ENCODE measurements around the gene PLAC9.

The PLAC9 gene

DNA sequence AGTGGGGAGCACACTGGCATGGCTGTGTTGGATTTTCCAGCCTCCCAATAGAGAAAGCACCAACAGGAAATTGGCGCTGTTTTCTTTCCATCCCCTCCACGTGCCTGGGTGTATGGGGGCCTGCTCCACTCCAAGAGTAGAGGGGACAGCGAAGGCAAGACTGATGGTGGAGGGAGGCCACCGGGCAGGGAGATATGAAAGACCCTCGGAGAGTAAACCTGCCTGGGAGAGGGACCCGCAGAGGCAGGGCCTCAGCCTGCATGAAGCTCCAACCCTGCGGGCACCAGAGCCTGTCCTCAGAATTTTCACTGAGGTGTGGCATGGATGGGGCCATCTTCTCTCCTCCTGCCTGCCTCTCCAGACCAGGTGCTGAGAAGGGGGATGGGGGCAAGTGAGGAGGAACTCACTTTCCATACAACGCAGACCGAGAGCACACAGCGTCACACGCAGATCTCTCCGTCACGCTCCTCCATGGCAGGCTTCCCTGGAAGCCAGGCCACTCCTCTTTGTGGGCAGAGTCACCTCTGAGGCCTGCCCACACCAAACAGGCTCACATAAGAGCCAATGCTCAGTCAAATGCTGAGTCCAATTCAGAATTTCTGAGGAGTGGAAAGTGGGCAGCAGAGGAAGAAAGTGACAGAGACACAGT is 54.0 kb downstream of the PLAC9 start:
- DNase-seq = no peak

DNA sequence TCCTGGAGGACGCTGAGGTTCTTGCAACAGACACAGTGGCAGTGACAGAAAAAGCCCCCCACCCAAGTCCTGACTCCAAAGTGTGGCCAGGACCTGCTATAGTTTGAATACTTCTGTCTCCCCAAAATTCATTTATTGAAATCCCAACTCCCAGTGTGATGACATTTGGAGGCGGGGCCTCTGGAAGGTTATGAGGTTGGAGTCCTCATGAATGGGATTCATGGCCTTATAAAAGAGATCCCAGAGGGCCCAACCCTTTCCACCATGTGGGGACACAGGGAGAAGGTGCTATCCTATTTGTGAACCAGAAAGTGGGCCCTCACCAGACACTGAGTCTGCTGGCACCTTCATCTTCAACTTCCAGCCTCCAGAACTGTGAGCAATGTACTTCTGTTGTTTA is 54.5 kb downstream of the PLAC9 start:
- no peak for DNase-seq

DNA sequence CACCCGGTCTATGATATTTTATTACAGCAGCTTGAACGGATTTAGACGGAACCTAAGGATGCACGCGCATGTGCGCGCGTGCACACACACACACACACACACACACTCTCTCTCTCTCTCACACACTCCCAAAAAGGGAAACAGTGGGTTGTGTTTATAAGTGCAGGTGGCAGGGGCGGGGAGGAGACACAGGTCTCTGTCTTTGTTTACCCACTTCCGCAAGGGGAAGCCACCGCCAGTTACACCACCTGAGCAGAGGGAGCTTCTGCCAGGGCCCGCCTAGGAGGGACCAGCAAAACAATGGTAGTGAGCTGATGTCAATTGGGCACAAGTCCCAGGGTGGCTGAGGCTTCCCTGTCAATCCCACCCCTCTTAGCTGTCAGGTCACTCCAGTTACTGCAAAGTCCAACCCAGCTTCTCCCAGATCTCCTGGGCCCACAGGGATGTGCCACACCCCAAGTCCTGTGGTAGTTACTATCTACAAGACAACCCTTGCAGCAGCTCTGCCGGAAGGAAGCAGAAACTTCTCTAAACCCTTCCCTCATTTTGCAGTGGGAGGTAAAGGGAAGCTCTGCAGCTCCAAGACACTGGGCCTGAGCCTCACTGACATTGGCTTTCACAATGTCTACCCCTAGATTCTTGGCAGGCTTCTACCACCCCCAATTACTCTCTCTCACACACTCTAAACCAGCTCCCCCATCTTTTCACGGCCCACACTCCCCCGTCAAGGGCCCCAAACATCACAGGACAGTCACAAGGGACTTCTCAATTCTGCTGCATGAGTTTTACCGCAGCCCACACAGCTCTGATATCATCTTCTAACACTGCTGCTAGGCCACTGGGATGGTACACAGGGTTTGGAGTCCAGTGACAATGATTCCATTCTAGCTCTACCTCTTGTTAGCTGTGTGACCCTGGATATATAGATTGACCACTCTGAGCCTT is 55.2 kb downstream of the PLAC9 start:
- peak; percentile 99 for DNase-seq

DNA sequence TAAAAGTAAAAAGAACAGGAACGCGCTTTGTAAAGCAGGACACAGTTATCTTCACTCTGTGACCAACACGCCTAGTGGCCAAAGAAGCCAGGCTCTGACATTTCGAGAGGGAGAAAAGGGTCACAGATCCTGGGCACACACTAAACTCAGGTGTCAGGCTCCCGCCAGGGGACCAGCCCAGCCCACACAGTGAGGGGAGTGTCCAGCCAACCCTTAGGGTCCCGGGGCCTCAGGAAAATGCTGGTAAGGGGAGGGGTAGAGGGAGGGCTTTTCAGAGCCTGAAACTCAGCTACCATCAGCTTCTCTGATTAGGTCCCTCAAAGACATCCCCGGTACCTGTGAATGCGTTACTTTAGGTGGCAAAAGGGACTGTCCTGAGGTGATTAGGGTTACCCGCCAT is 56.2 kb downstream of the PLAC9 start:
- no peak for DNase-seq

DNA sequence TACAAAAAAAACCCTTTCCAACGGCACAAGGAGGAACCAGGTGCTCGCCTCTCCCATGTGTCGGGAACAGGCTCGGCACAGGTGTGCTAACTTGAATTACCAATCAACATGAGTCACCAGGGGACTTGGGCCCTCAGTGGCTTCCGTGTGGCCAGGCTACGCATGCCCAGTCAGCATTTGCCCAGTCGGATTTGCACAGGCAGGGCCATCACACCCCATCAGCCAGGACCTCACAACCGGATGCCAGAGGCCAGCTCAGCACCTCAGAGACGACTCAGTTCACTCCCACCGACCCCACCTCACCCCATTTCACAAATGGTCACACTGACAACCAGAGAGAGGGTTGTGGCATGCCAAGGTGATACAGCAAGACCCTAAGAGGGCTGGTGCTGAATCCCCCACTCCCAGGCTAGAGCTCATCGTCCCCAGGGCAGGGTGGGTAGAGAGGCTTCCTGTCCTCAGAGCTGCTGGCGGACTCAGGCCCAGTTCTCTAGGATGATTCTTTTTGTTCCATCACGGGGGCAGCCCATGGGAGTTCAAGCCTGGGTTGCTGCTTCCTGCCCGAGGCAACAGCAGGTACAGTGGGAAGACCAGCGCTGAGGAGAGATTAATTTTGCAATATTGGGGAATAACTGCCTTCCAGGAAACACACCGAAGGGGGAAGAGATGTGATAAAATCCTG is 59.2 kb downstream of the PLAC9 start:
- no peak for DNase-seq

DNA sequence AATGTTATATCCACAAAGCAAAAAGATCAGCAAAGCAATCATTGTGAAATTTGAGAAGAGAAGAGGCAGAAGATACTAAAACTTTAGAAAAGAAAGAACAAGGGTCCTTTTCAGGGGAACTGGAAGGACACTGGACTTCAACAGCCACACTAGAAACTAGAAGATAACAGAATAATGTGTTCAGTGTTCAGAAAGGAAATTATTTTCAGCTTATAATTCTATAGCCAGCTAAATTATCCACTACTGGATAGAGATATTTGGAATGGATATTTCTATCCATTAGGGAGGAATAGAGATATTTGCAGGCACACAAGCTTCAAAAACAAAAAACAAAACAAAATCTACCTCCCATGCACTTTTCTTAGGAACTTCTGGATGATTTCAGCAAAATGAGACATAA is 60.0 kb downstream of the PLAC9 start:
- DNase-seq = no peak

DNA sequence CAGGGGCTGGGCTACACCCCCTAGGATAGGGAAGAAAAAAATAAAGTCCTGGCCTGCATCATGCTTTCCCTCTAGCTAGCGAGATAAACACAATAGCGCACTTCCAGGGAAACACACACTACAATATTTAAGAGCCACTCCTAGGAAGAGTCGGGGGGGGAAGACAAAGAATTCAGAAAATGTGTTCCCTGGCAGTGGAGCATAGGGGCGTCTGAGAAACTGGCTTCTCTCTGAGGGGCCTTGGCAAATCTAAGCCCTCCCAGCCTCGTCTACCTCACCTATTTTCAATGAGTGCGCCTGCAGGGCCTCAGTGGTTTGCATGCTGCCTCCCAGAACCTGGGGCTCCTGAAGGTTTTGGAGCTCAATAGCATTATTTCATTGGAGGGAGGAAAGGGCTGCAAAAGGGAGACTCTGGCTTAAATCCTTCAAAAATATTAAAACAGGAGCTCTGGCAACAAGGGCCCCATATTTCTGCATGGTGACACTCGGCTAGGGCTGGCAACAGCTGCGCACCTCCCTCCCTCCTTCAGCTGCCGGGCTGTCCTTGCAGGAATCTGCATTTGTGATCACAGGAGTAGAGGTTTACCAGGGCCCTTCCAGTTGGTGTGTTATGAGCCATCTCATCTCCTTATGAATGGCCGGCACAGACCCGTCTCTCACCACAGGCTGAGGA is 62.0 kb downstream of the PLAC9 start:
- no peak for DNase-seq

All from Kasumi-1 (cell line).